ENCODE results near the gene LGALS3.

DNA sequence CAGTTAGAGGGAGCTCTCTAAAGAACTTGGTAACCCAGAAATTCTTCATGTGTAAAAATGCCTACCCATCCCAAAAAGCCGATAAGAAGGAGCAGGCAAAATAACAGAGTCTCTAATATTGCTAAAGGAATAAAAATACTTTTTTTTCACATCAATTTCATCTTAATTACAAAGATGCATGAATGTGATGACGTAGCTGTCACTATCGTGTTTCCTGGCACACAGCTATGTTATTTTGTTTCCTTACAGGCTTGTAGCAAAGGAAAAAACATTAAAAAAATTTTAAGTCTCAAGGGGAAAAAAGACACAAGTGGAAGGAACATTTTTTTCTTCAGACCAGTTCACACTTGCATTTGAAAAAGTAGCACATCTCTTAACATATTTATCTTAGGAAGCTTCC lies 10.3 kb upstream of the LGALS3 start:
- TF ChIP-seq TCF12 (IDR thresholded peaks at IDR 0.05; ENCODE audit: low read depth), result no peak
- TF ChIP-seq EP300 (IDR thresholded peaks at IDR 0.05; ENCODE audit: borderline replicate concordance), result no peak
- TF ChIP-seq FOXM1 (IDR thresholded peaks at IDR 0.05; ENCODE audit: borderline replicate concordance, low read depth), result no peak
- TF ChIP-seq, protein P1, sequence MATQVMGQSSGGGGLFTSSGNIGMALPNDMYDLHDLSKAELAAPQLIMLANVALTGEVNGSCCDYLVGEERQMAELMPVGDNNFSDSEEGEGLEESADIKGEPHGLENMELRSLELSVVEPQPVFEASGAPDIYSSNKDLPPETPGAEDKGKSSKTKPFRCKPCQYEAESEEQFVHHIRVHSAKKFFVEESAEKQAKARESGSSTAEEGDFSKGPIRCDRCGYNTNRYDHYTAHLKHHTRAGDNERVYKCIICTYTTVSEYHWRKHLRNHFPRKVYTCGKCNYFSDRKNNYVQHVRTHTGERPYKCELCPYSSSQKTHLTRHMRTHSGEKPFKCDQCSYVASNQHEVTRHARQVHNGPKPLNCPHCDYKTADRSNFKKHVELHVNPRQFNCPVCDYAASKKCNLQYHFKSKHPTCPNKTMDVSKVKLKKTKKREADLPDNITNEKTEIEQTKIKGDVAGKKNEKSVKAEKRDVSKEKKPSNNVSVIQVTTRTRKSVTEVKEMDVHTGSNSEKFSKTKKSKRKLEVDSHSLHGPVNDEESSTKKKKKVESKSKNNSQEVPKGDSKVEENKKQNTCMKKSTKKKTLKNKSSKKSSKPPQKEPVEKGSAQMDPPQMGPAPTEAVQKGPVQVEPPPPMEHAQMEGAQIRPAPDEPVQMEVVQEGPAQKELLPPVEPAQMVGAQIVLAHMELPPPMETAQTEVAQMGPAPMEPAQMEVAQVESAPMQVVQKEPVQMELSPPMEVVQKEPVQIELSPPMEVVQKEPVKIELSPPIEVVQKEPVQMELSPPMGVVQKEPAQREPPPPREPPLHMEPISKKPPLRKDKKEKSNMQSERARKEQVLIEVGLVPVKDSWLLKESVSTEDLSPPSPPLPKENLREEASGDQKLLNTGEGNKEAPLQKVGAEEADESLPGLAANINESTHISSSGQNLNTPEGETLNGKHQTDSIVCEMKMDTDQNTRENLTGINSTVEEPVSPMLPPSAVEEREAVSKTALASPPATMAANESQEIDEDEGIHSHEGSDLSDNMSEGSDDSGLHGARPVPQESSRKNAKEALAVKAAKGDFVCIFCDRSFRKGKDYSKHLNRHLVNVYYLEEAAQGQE (IDR thresholded peaks at IDR 0.05; ENCODE audit: low read depth), result no peak
- TF ChIP-seq CEBPB (IDR thresholded peaks at IDR 0.05), result no peak
- TF ChIP-seq RAD21 (IDR thresholded peaks at IDR 0.05; ENCODE audit: low read depth), result no peak
- TF ChIP-seq EGR1 (IDR thresholded peaks at IDR 0.05), result no peak
- TF ChIP-seq, protein P2, sequence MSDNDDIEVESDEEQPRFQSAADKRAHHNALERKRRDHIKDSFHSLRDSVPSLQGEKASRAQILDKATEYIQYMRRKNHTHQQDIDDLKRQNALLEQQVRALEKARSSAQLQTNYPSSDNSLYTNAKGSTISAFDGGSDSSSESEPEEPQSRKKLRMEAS (IDR thresholded peaks at IDR 0.05), result no peak
- TF ChIP-seq CREB1 (IDR thresholded peaks at IDR 0.05; ENCODE audit: low read depth), result no peak
- TF ChIP-seq TAF1 (IDR thresholded peaks at IDR 0.05; ENCODE audit: low read depth), result no peak
- TF ChIP-seq, protein P3, sequence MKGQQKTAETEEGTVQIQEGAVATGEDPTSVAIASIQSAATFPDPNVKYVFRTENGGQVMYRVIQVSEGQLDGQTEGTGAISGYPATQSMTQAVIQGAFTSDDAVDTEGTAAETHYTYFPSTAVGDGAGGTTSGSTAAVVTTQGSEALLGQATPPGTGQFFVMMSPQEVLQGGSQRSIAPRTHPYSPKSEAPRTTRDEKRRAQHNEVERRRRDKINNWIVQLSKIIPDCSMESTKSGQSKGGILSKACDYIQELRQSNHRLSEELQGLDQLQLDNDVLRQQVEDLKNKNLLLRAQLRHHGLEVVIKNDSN (IDR thresholded peaks at IDR 0.05), result no peak
- no peak for TF ChIP-seq TEAD4 (IDR thresholded peaks at IDR 0.05)
- TF ChIP-seq YY1 (IDR thresholded peaks at IDR 0.05; ENCODE audit: low read depth), result no peak
- no peak for TF ChIP-seq NFIC (IDR thresholded peaks at IDR 0.05)

All from Ishikawa (cell line).